K562 (cell line): Measurements from ENCODE around the gene ZNF296. TPM values are rescaled to one million over a fixed set of nuclear protein-coding genes. Genes with fewer than 3 reads are reported as not detected.

Source experiments
- ARHGAP35 ChIP-seq: fragments of 450-650 bp; IDR thresholded peaks from 2 replicates; pipeline ENCODE4 v1.6.1; 2018; ENCODE audit not compliant: partially characterized antibody
- BRD4 ChIP-seq: fragments of 200-600 bp; sonication (generic); IDR thresholded peaks from 2 replicates; pipeline ENCODE4 v1.6.1; 2017; ENCODE audit warnings: inconsistent platforms
- CEBPG ChIP-seq, 3 experiments: fragments of 200-800 bp in 1 of 3; sonication (Bioruptor generic) in 1 of 3; sonication (generic) in 1 of 3; formaldehyde crosslinking in 1 of 3; IDR thresholded peaks in 2 of 3; conservative IDR thresholded peaks in 1 of 3; 2 replicates each; pipeline versions ENCODE4 v1.6.1 to v1.8.0; 2016 to 2022; ENCODE audit warnings: missing compliant biosample characterization in 2 of 3, missing genetic modification characterization in 2 of 3, mild to moderate bottlenecking in 1 of 3, missing genetic modification reagents in 1 of 3
- HDAC3 ChIP-seq: fragments of 450-650 bp; IDR thresholded peaks from 2 replicates; pipeline ENCODE4 v1.6.1; 2018; ENCODE audit warnings: borderline replicate concordance, mild to moderate bottlenecking, moderate library complexity; ENCODE audit not compliant: partially characterized antibody
- HDAC8 ChIP-seq: fragments of 450-650 bp; IDR thresholded peaks from 2 replicates; pipeline ENCODE4 v1.6.1; 2016; ENCODE audit warnings: mild to moderate bottlenecking, missing genetic modification characterization, moderate library complexity, missing compliant biosample characterization
- L3MBTL2 ChIP-seq: fragments of 450-650 bp; IDR thresholded peaks from 2 replicates; pipeline ENCODE4 v1.6.1; 2016; ENCODE audit warnings: mild to moderate bottlenecking, moderate library complexity
- PHTF2 ChIP-seq: fragments of 250-450 bp; sonication (Bioruptor Pico); IDR thresholded peaks from 2 replicates; pipeline ENCODE4 v1.5.0; 2021; ENCODE audit warnings: mild to moderate bottlenecking
- RBM25 ChIP-seq: fragments of 200-400 bp; formaldehyde crosslinking; IDR thresholded peaks from 2 replicates; pipeline ENCODE4 v1.6.1; 2018; ENCODE audit warnings: low read length, low read depth, moderate library complexity; ENCODE audit not compliant: severe bottlenecking
- SAFB2 ChIP-seq: fragments of 200-400 bp; formaldehyde crosslinking; IDR thresholded peaks from 2 replicates; pipeline ENCODE4 v1.6.1; 2018; ENCODE audit warnings: borderline replicate concordance, low read length, low read depth, moderate library complexity; ENCODE audit not compliant: severe bottlenecking
- SMAD3 ChIP-seq: fragments of 450-650 bp; formaldehyde crosslinking; conservative IDR thresholded peaks from 2 replicates; pipeline ENCODE4 v1.4.0; 2020; ENCODE audit warnings: mild to moderate bottlenecking
- STAT5B ChIP-seq: fragments of 250-450 bp; sonication (Bioruptor Pico); IDR thresholded peaks from 2 replicates; pipeline ENCODE4 v1.8.0; 2021; ENCODE audit warnings: mild to moderate bottlenecking, inconsistent platforms
- XRCC5 ChIP-seq: fragments of 200-400 bp; formaldehyde crosslinking; IDR thresholded peaks from 2 replicates; pipeline ENCODE4 v1.6.1; 2017; ENCODE audit warnings: low read depth, mild to moderate bottlenecking, low read length
- ZFPM2 ChIP-seq: fragments of 250-450 bp; sonication (Bioruptor Pico); IDR thresholded peaks from 2 replicates; pipeline ENCODE4 v1.5.1; 2022; ENCODE audit warnings: mild to moderate bottlenecking
- ZNF263 ChIP-seq: sonication (generic); formaldehyde crosslinking; IDR thresholded peaks from 2 replicates; pipeline ENCODE4 v1.8.0; 2022; ENCODE audit warnings: mild to moderate bottlenecking, missing genetic modification reagents, borderline replicate concordance
- polyA plus RNA-seq, 8 experiments: library from polyadenylated mRNA; depleted of rRNA in 4 of 8; stranded (reverse) in 5 of 8; unstranded in 3 of 8; fragments of >200 nt; fragmentation: Nextera tagmentation in 2 of 8; fragmentation: Illumina TruSeq in 1 of 8; extraction: Ambion mirVana in 2 of 8; extraction: Trizol in 1 of 8; gene quantifications; 2 replicates each; pipeline versions ENCODE4 v1.2.1 to v1.2.3, GENCODE V29; 2011 to 2014; ENCODE audit warnings: inconsistent platforms in 1 of 8, missing spikeins in 1 of 8
- total RNA-seq, 7 experiments: library from RNA; depleted of rRNA in 6 of 7; stranded (reverse); fragments of >200 nt in 6 of 7; fragmentation: Illumina TruSeq in 2 of 7; extraction: Trizol in 2 of 7; gene quantifications; 2 replicates each; pipeline versions ENCODE4 v1.2.1 to v1.2.3, GENCODE V29; 2011 to 2021; ENCODE audit warnings: low replicate concordance in 1 of 7
- TF ChIP-seq, protein P1 (sequence below): fragments of 450-650 bp; formaldehyde crosslinking; IDR thresholded peaks from 2 replicates; pipeline ENCODE4 v1.4.0; 2020; ENCODE audit warnings: mild to moderate bottlenecking, mixed read lengths
- TF ChIP-seq, protein P2 (sequence below): fragments of 250-450 bp; sonication (Bioruptor Pico); IDR thresholded peaks from 2 replicates; pipeline ENCODE4 v1.5.0; 2021
- TF ChIP-seq, protein P3 (sequence below): fragments of 450-650 bp; IDR thresholded peaks from one replicate; pipeline ENCODE4 v1.6.1; 2018; ENCODE audit warnings: mild to moderate bottlenecking, moderate library complexity; ENCODE audit not compliant: partially characterized antibody
- TF ChIP-seq, protein P4 (sequence below): fragments of 200-400 bp; formaldehyde crosslinking; IDR thresholded peaks from 2 replicates; pipeline ENCODE4 v1.6.1; 2017; ENCODE audit warnings: mild to moderate bottlenecking, low read depth, low read length, moderate library complexity
- TF ChIP-seq, protein P5 (sequence below): sonication (generic); formaldehyde crosslinking; IDR thresholded peaks from 2 replicates; pipeline ENCODE4 v1.8.0; 2022; ENCODE audit warnings: mild to moderate bottlenecking, missing genetic modification reagents

Gene ZNF296
- total and polyA plus RNA-seq, 9 of the 15 experiments (the other 6 are each of a cell fraction or from before 2014, with no cell fraction given): 0.03 to 8.8 (median 0.47) TPM; not detected in 1

DNA sequence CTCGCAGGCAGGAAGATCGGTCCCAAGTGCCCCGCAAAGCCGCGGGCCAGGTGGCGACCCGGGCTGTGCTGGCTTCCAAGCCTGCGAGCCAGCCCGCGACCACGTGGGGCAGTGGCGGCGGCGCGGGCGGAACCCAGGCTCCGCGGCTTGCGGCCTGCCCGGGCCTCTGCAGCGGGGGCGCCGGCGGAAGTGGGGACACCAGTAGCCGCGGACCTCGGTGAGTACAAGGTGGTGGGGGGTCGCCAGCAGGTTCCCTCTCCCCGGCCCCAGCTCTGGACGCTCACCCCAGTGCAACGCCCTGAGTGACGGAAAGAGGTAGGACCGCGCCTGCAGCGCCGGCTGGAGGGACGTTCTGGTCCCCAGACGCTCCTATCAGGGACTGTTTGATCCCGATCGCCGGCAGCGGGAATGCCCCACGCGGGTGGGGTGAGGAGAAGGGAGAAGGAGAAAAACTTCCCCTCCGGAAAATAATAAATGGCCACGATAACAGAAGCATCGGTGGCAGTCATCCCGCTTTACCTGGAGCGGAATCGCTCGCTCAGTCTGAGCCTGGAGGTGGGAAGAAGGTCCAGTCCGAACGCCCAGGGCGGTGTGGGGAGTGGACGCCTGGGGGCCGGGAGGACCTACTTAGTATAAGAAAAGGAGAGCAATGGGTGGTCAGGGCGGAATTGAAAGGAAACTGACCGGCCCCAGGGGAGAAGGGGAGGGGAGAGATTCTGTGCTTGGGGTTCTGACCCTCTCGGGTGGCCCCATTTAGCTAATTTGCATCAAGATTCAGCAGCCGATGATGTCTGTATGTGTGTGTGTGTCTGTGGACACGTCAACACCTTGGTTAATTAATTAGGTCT lies 3.0 kb upstream of the ZNF296 start, which contains the start of gene GEMIN7 (continued):
- TF ChIP-seq STAT5B (CRISPR knock-in tag) (no peak), ARHGAP35 (no peak), ZNF263 (CRISPR knock-in tag) (peak; percentile 40; the same call in 1 of the 2 replicates), SAFB2 (no peak), XRCC5 (peak; percentile 98), L3MBTL2 (peak; percentile 92), BRD4 (peak; percentile 40; the same call in 1 of the 2 replicates), CEBPG (CRISPR knock-in tag; IDR thresholded peaks at IDR 0.05) (no peak), CEBPG (tag; conservative IDR thresholded peaks at IDR 0.05 in 1 of 2, IDR thresholded peaks at IDR 0.05 in 1 of 2) (no peak), ZFPM2 (CRISPR knock-in tag) (no peak), PHTF2 (no peak), RBM25 (peak; percentile 60), HDAC8 (tag) (peak; percentile 72; the same call in 1 of the 2 replicates), HDAC3 (no peak), SMAD3 (CRISPR knock-in tag) (no peak)
- TF ChIP-seq, protein P1, sequence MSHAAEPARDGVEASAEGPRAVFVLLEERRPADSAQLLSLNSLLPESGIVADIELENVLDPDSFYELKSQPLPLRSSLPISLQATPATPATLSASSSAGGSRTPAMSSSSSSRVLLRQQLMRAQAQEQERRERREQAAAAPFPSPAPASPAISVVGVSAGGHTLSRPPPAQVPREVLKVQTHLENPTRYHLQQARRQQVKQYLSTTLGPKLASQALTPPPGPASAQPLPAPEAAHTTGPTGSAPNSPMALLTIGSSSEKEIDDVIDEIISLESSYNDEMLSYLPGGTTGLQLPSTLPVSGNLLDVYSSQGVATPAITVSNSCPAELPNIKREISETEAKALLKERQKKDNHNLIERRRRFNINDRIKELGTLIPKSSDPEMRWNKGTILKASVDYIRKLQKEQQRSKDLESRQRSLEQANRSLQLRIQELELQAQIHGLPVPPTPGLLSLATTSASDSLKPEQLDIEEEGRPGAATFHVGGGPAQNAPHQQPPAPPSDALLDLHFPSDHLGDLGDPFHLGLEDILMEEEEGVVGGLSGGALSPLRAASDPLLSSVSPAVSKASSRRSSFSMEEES (CRISPR knock-in tag): peak; percentile 40
- TF ChIP-seq, protein P2, sequence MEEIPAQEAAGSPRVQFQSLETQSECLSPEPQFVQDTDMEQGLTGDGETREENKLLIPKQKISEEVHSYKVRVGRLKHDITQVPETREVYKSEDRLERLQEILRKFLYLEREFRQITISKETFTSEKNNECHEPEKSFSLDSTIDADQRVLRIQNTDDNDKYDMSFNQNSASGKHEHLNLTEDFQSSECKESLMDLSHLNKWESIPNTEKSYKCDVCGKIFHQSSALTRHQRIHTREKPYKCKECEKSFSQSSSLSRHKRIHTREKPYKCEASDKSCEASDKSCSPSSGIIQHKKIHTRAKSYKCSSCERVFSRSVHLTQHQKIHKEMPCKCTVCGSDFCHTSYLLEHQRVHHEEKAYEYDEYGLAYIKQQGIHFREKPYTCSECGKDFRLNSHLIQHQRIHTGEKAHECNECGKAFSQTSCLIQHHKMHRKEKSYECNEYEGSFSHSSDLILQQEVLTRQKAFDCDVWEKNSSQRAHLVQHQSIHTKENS: no peak
- TF ChIP-seq, protein P3, sequence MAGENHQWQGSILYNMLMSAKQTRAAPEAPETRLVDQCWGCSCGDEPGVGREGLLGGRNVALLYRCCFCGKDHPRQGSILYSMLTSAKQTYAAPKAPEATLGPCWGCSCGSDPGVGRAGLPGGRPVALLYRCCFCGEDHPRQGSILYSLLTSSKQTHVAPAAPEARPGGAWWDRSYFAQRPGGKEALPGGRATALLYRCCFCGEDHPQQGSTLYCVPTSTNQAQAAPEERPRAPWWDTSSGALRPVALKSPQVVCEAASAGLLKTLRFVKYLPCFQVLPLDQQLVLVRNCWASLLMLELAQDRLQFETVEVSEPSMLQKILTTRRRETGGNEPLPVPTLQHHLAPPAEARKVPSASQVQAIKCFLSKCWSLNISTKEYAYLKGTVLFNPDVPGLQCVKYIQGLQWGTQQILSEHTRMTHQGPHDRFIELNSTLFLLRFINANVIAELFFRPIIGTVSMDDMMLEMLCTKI: no peak
- TF ChIP-seq, protein P4, sequence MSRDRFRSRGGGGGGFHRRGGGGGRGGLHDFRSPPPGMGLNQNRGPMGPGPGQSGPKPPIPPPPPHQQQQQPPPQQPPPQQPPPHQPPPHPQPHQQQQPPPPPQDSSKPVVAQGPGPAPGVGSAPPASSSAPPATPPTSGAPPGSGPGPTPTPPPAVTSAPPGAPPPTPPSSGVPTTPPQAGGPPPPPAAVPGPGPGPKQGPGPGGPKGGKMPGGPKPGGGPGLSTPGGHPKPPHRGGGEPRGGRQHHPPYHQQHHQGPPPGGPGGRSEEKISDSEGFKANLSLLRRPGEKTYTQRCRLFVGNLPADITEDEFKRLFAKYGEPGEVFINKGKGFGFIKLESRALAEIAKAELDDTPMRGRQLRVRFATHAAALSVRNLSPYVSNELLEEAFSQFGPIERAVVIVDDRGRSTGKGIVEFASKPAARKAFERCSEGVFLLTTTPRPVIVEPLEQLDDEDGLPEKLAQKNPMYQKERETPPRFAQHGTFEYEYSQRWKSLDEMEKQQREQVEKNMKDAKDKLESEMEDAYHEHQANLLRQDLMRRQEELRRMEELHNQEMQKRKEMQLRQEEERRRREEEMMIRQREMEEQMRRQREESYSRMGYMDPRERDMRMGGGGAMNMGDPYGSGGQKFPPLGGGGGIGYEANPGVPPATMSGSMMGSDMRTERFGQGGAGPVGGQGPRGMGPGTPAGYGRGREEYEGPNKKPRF: no peak
- TF ChIP-seq, protein P5, sequence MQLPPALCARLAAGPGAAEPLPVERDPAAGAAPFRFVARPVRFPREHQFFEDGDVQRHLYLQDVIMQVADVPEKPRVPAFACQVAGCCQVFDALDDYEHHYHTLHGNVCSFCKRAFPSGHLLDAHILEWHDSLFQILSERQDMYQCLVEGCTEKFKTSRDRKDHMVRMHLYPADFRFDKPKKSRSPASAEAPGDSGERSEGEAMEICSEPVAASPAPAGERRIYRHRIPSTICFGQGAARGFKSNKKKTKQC: peak; percentile 94; the same call in 1 of the 2 replicates
